A549 treated with ZK216348 at 1 μM for 4 hours (cell line): ENCODE data around the gene IGHMBP2. TPM values are rescaled to one million over a fixed set of nuclear protein-coding genes. Genes with fewer than 3 reads are reported as not detected.

Source experiments
- total RNA-seq: library from RNA; stranded (reverse); fragments of 200-300 nt; extraction: Qiagen RNA extraction; gene quantifications from 5 replicates; pipeline ENCODE4 v1.2.3, GENCODE V29; 2022; ENCODE audit warnings: low read depth

Gene IGHMBP2
- 15.2 to 17.2 TPM (median 15.5 TPM) in 5 replicates for total RNA-seq

DNA sequence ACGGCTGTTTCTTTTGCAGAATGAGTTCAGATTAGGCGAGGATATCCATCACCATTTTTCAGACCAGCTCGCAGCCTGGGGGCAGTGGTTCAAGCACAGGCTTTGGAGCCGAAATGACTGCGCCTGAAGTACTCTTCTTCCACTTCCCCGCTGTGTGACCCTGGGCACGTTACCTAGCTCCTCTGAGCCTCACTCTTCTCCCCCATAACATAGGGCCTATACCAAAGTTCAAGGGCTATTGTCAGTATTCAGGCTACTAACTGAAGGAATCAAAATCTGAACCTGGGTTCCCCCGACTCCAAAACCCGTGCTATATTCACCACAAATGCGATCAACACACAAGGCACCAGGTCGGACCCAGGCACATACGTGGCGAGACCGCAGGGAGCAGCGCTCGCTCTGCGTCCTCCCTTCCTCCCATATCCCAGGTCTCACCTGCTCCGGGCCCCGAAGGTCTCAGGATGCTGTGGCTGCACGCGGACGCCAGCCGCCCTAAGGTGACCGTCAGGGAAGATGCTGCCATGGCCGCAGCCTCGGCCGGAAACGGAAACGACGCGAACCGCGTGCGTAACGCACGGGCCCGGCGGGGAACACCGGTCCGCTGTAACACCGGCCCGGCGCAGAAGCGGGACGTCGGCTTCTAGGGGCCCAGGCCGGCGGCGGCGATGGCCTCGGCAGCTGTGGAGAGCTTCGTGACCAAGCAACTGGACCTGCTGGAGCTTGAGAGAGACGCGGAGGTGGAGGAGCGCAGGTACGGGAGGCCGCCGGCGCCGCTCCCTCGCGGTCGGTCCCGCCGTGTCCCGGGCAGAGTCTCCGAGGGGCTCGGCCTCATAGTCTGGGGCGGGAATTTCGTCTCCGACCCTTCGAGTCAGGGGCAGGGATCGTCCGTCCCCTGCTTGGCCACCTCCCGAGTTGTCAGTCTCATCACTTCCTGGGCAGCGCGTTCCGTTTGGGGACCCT is at the start of gene IGHMBP2, which contains the start of gene MRPL21:
IGHMBP2 (plus strand) TSS at position 604 of the 960 bp plus-strand sequence; CDS start at position 666, 62 bp downstream.
MRPL21 (minus strand) TSS at position 545 of the 960 bp plus-strand sequence; CDS start at position 523, 22 bp downstream.

DNA sequence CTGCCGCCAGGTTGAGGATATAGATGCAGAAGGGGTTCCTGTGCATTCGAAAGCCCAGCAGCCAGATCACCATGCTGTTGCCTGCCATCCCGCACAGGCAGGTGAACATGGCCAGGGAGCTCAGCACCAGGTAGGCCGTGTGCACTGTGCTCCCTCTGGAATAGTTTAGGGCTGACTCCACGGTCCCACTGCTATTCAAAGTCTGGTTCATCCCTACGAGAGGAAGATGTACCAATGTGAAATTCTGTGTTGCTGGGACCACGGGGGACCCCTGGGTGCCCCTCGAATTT is 77.0 kb downstream of the IGHMBP2 start, which contains the start of gene MRGPRD:
MRGPRD (minus strand) TSS at position 211 of the 290 bp plus-strand sequence; CDS start at position 211, 0 bp downstream.

Other genes with a start within 250 kb of the IGHMBP2 start
- gene GAL, start 219.3 kb upstream of the IGHMBP2 start, total RNA-seq, result 11.6 to 21.0 TPM (median 18.7 TPM) in 5 replicates
- gene TESMIN, start 152.4 kb upstream of the IGHMBP2 start, total RNA-seq, result 2.8 to 7.3 TPM (median 5.1 TPM) in 5 replicates
- gene CPT1A, start 62.0 kb upstream of the IGHMBP2 start, total RNA-seq, result 26.9 to 34.0 TPM (median 30.6 TPM) in 5 replicates
- gene MRPL21, start 59 bp upstream of the IGHMBP2 start, total RNA-seq, result 108 to 148 TPM (median 131 TPM) in 5 replicates
- not detected in 5 replicates for gene MRGPRD, start 77.1 kb downstream of the IGHMBP2 start, total RNA-seq
- gene MRGPRF, start 109.4 kb downstream of the IGHMBP2 start, total RNA-seq, result 0.06 to 0.09 TPM in 2 of 5 replicates, not detected in the others
- gene TPCN2, start 145.0 kb downstream of the IGHMBP2 start, total RNA-seq, result 8.1 to 15.0 TPM (median 12.8 TPM) in 5 replicates